Measurements from ENCODE around the gene NFIC. TPM values are rescaled to one million over a fixed set of nuclear protein-coding genes. Genes with fewer than 3 reads are reported as not detected.

Gene NFIC
- total RNA-seq, 1 experiment from 2014 or later, result 0.82 TPM

Small RNAs within 50 kb of the gene (small RNA-seq; reads per million reads assigned to genes)
- not detected for gene AC005514.1

Other genes with a start within 250 kb of the NFIC start
- gene GNA15, start 230.6 kb upstream of the NFIC start, total RNA-seq (2014; rRNA removed; shearing (Covaris generic); ENCODE audit: low replicate concordance), result not detected in 2 replicates
- gene S1PR4, start 187.8 kb upstream of the NFIC start, total RNA-seq (2014; rRNA removed; shearing (Covaris generic); ENCODE audit: low replicate concordance), result not detected in 2 replicates
- gene NCLN, start 180.7 kb upstream of the NFIC start, total RNA-seq (2014; rRNA removed; shearing (Covaris generic); ENCODE audit: low replicate concordance), result 30.0 and 37.6 TPM in 2 replicates
- not detected in 2 replicates for gene CELF5, start 141.9 kb upstream of the NFIC start, total RNA-seq (2014; rRNA removed; shearing (Covaris generic); ENCODE audit: low replicate concordance)
- gene SMIM24, start 113.9 kb downstream of the NFIC start, total RNA-seq (2014; rRNA removed; shearing (Covaris generic); ENCODE audit: low replicate concordance), result 0.89 and 1.2 TPM in 2 replicates
- not detected in 2 replicates for gene SMIM44, start 116.9 kb downstream of the NFIC start, total RNA-seq (2014; rRNA removed; shearing (Covaris generic); ENCODE audit: low replicate concordance)
- 0.89 and 10.4 TPM in 2 replicates for gene DOHH, start 134.1 kb downstream of the NFIC start, total RNA-seq (2014; rRNA removed; shearing (Covaris generic); ENCODE audit: low replicate concordance)
- gene FZR1, start 139.7 kb downstream of the NFIC start, total RNA-seq (2014; rRNA removed; shearing (Covaris generic); ENCODE audit: low replicate concordance), result 22.8 and 41.6 TPM in 2 replicates
- gene TEKTIP1, start 172.6 kb downstream of the NFIC start, total RNA-seq (2014; rRNA removed; shearing (Covaris generic); ENCODE audit: low replicate concordance), result 0.29 TPM in 1 of 2 replicates, not detected in the other
- 34.5 and 102 TPM in 2 replicates for gene MFSD12, start 191.0 kb downstream of the NFIC start, total RNA-seq (2014; rRNA removed; shearing (Covaris generic); ENCODE audit: low replicate concordance)
- 53.7 and 127 TPM in 2 replicates for gene HMG20B, start 206.4 kb downstream of the NFIC start, total RNA-seq (2014; rRNA removed; shearing (Covaris generic); ENCODE audit: low replicate concordance)
- gene GIPC3, start 218.9 kb downstream of the NFIC start, total RNA-seq (2014; rRNA removed; shearing (Covaris generic); ENCODE audit: low replicate concordance), result not detected in 2 replicates
- 0.15 and 0.22 TPM in 2 replicates for gene TBXA2R, start 240.3 kb downstream of the NFIC start, total RNA-seq (2014; rRNA removed; shearing (Covaris generic); ENCODE audit: low replicate concordance)